Amniotic stem cell (primary cell): ENCODE results near the gene GABPB2.

Source experiments
- DNase-seq: peaks from one replicate; lab custom pipeline; 2025; lab: John Stamatoyannopoulos, UW

Gene GABPB2

GRCh38 chr1:151133018-151133806 lies 62.7 kb downstream of the GABPB2 start:
- DNase-seq: no peak

- DNase-seq: no peak
These were observed 63.8 kb downstream of the GABPB2 start for GRCh38 chr1:151134396-151134795.

- DNase-seq: no peak
These were observed 64.4 kb downstream of the GABPB2 start for GRCh38 chr1:151134991-151135390.

- DNase-seq: no peak
These were observed 65.1 kb downstream of the GABPB2 start for GRCh38 chr1:151135433-151136385.

- DNase-seq: no peak
These were observed 67.2 kb downstream of the GABPB2 start for GRCh38 chr1:151137789-151138188.

GRCh38 chr1:151142411-151143056 lies 72.0 kb downstream of the GABPB2 start:
- DNase-seq: no peak

GRCh38 chr1:151143057-151143435 lies 72.5 kb downstream of the GABPB2 start:
- no peak for DNase-seq

GRCh38 chr1:151143986-151144385 lies 73.4 kb downstream of the GABPB2 start:
- no peak for DNase-seq

- no peak for DNase-seq
These were observed 74.1 kb downstream of the GABPB2 start for GRCh38 chr1:151144474-151145303.

GRCh38 chr1:151145304-151146071 lies 74.9 kb downstream of the GABPB2 start:
- no peak for DNase-seq

- DNase-seq: no peak
These were observed 75.5 kb downstream of the GABPB2 start for GRCh38 chr1:151146072-151146411.

GRCh38 chr1:151146412-151147131 lies 76.0 kb downstream of the GABPB2 start, which contains the start of gene SEMA6C:
Gene SEMA6C (minus strand): TSS chr1:151146631. CDS start chr1:151142621, 4,010 bp downstream.
- DNase-seq: peak; percentile 84

- DNase-seq: no peak
These were observed 76.6 kb downstream of the GABPB2 start for GRCh38 chr1:151147132-151147503.

- no peak for DNase-seq
These were observed 77.1 kb downstream of the GABPB2 start for GRCh38 chr1:151147665-151148064.

GRCh38 chr1:151156515-151156819 lies 85.9 kb downstream of the GABPB2 start, which contains the start of gene TNFAIP8L2:
Gene TNFAIP8L2 (plus strand): TSS chr1:151156649. CDS start chr1:151158698, 2,049 bp downstream.
- no peak for DNase-seq

- no peak for DNase-seq
These were observed 86.5 kb downstream of the GABPB2 start for GRCh38 chr1:151157067-151157531.

- no peak for DNase-seq
These were observed 87.8 kb downstream of the GABPB2 start for GRCh38 chr1:151158326-151158725.

GRCh38 chr1:151158751-151159251 lies 88.2 kb downstream of the GABPB2 start:
- no peak for DNase-seq

- DNase-seq: no peak
These were observed 88.8 kb downstream of the GABPB2 start for GRCh38 chr1:151159373-151159772.

- DNase-seq: no peak
These were observed 94.2 kb downstream of the GABPB2 start for GRCh38 chr1:151164732-151165280.
